Ishikawa (cell line): ENCODE measurements around the gene TPRX2.

Experiments used
- EGR1 ChIP-seq: IDR thresholded peaks from 2 replicates; pipeline ENCODE4 v1.6.1; 2012
- EP300 ChIP-seq: IDR thresholded peaks from 2 replicates; pipeline ENCODE4 v1.6.1; 2012; ENCODE audit warnings: borderline replicate concordance
- FOXM1 ChIP-seq: IDR thresholded peaks from 2 replicates; pipeline ENCODE4 v1.6.1; 2012; ENCODE audit warnings: low read depth, borderline replicate concordance
- RAD21 ChIP-seq: IDR thresholded peaks from 2 replicates; pipeline ENCODE4 v1.6.1; 2012; ENCODE audit warnings: low read depth
- TAF1 ChIP-seq: IDR thresholded peaks from 2 replicates; pipeline ENCODE4 v1.6.1; 2012; ENCODE audit warnings: low read depth, mild to moderate bottlenecking
- TF ChIP-seq, protein P1 (sequence below): IDR thresholded peaks from 2 replicates; pipeline ENCODE4 v1.6.1; 2012; ENCODE audit warnings: low read depth, mild to moderate bottlenecking

DNA sequence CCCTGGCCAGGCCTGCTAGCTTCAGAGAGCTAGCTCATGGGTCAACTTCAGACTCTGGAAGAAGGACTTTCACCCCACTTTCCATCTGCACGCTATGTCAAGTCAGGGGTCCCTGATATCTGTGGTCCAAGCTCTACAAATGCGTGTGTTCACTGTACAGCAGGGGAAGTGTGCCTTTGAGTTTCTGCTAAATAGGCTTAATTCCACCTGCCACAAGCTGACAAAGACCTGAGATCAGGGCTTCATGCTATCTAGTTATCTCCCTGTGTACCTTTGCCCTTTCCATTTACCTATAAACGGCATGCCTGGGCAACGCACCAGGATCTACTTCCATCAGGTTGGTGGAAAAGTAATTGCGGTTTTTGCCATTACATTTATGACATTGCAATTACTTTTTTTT lies 37.7 kb downstream of the TPRX2 start:
- TF ChIP-seq EP300 (no peak), TAF1 (no peak), EGR1 (no peak), RAD21 (no peak), FOXM1 (no peak)
- TF ChIP-seq, protein P1, sequence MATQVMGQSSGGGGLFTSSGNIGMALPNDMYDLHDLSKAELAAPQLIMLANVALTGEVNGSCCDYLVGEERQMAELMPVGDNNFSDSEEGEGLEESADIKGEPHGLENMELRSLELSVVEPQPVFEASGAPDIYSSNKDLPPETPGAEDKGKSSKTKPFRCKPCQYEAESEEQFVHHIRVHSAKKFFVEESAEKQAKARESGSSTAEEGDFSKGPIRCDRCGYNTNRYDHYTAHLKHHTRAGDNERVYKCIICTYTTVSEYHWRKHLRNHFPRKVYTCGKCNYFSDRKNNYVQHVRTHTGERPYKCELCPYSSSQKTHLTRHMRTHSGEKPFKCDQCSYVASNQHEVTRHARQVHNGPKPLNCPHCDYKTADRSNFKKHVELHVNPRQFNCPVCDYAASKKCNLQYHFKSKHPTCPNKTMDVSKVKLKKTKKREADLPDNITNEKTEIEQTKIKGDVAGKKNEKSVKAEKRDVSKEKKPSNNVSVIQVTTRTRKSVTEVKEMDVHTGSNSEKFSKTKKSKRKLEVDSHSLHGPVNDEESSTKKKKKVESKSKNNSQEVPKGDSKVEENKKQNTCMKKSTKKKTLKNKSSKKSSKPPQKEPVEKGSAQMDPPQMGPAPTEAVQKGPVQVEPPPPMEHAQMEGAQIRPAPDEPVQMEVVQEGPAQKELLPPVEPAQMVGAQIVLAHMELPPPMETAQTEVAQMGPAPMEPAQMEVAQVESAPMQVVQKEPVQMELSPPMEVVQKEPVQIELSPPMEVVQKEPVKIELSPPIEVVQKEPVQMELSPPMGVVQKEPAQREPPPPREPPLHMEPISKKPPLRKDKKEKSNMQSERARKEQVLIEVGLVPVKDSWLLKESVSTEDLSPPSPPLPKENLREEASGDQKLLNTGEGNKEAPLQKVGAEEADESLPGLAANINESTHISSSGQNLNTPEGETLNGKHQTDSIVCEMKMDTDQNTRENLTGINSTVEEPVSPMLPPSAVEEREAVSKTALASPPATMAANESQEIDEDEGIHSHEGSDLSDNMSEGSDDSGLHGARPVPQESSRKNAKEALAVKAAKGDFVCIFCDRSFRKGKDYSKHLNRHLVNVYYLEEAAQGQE = no peak
